Germinal center (tissue), 1 donor: Measurements from ENCODE around the gene XPO4.
A peak's percentile ranks its signal among the peaks of the same experiment; 100 is the strongest.

ENCODE experiments used
- DNase-seq: peaks from one replicate; pipeline ENCODE4 v3.0.0; 2012; ENCODE audit warnings: mixed read lengths, low spot score

Gene XPO4

DNA sequence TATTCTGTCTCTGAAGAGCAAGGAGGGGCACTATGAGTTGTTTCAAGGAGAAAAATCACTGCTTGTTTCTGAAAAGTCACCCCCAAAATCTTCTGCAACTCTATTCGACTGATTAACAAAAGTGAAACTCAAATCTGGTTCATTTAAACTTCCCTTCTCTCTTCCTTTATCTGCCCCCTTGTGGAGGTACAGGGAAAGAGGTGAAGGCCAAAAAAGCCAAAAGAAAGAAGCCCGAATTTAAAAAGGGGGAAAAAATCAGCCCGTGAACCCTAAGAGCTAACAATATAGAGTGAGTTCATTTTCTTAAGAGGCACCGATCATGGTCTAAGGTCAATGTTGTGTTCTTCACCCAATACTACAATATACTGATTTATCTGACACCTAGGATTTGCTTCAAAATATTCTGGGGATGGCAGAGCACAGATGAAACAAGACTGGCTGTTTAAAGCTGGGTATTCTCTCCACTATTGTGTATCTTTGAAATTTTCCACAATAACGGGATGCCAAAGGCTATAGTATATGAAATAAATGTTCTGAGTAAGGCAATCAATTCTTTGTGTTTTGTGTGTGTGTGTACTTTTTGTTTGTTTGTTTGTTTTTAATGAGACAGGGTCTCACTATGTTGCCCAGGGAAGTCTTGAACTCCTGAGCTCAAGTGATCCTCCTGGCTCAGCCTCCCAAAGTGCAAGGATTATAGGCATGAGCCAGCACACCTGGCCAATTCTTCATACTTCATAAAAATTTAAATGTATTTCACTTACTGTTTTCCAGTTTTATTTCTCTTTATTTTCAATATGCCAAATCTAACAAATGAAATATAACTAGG, 73.8 kb downstream of the XPO4 start:
- DNase-seq: peak; percentile 21

DNA sequence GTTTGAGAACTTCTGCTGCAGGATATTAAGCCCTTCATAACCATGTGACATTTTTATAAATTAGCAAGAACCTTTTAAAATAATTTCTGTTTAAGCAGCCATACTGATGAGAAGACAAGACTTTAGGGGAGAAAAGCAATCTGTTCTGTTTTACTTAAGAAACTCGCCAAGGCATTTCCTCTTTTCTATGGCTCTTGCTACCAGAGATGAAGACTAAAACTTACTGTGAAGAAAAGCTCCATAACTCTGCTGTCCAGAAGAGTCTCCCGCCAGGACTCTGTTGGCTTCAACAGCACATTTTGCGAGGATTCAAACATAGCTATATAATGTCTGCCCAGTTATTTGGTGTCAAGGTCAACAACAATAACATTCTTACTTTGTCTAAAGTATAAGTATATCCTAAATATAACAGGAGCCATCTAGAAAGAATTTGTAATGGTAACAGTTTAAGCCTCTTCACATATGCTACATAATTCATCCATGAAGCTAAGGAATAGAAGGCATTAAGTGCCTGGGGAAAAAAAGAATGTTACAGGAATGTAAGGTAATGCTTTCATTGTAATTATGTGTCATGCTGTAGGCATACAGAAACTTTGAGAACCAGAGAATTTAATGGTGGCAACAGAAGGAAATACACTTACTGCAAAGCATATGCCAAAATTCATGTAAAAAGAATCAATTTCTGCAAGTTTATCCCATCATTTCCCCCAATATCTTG, 75.5 kb downstream of the XPO4 start:
- no peak for DNase-seq

DNA sequence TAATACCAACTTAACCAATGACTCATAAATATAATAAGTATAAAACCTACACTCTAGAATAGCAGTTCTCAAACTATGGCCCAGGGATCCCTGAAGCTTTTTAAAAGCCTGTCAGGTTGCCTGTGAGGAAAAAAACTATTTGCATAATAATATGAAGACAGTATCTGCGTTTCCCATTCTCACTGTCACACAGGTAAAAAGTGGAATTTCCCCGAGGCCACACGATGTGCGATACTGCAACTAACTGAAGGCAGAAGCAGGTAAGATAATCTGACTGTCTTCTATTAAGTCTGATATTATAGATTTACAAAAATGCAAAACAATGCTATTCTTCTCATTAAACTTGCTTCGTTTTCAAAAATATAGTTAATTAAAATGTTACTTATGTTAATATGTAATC, 76.2 kb downstream of the XPO4 start:
- no peak for DNase-seq

DNA sequence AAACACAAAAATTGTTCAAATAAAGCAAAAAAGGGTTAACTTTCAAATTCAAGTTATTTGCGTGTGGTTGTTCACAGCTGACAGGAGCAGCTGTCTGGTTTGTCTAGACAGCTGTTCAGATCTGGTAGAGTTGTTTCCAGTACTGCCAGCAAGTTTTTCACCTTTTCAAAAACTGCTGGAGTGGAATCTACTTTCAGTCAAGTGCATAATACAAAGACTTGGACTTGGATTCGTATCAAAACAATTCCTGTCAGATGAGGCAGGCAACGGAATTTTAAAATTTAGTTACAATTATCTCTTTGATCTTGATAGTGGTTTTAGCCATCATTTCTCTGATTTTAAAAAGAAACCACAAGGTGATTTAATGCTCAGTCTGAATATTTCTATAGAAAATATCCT, 77.1 kb downstream of the XPO4 start:
- peak; percentile 21 for DNase-seq

DNA sequence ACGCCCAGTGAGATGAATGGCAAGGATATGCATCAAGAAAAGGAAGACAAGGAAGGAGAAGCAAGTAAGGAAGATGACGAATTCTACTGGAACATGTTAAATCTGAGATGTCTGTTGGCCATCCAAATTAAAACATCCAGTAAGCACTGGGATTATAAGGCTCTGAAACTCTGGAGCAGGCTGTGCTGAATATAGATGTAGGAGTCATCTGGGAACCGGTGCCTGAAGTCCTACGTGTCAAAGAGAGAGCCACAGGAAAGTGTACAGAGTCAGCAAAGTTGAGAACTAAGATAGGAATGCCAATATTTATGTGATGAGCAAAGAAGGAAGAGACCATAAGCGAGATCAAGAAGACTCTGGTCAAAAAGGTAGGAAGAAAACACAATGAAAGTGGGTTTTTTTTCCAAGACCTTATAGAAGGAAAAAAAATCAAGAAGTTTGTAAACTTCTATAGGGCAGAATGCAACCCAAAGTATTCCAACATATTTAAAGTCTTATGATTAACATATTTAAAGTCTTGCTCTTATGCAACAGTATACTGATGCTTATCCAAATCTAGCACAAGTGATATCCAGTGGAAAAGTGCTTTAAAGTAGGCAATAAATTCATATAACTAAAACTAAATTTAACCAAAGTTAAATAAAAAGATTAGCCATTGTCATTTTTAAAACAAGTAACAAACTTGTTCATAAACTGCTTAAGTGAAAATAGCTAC, 77.6 kb downstream of the XPO4 start:
- DNase-seq: no peak

DNA sequence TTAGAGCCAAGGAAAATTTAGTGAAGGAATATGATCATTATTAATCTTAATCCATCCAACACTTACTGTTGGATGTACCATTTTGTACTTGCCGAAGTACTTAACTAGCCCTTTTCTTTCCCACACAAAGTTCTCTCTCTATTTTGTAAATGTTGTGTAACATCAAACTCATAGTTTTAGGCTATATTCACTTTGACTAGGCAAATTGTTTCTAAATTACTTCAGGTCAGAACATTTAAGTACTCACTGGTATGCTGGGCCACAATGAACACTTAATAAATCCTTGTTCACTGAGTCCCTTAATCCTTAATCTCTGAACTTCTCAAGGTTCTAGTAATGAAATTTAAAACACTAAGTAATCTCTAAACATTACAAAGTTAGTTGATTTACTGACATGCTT, 79.5 kb downstream of the XPO4 start:
- DNase-seq: no peak

DNA sequence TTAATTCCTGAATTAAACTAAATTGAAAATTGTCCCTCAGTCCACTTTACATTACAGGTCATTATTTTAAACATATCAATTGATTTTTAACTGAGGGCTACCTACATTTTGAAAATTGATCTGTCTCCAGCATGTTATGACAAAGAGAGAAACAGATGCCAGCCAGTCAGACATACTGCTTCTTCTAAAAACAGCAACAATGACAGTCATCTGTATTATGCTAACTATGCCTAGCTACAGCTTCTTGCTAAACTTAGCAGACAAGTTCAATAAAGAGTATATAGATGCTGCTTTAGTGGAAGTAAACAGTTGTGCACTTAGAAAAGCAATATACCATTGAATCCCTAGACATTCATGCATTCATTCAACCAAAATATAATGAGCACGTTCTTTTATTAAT, 80.1 kb downstream of the XPO4 start:
- DNase-seq: no peak

DNA sequence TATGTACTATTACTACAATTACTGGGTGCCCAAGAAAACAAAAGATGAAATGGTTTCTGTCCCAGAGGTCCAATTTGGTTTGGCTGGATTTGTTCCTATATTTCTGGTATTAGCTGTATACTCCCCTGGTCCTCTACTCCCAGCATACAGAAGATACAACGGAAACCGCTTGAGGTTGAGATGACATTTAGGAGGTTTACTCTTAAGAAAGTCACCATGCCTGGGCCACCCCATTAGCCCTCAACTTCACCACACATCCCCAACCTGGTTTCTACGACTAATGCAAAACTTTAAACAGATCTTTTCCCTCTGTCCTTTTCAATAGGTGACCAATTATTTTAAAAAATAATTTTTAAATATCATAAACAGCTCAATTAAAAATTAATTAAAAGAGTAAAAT, 82.8 kb downstream of the XPO4 start:
- DNase-seq: no peak

DNA sequence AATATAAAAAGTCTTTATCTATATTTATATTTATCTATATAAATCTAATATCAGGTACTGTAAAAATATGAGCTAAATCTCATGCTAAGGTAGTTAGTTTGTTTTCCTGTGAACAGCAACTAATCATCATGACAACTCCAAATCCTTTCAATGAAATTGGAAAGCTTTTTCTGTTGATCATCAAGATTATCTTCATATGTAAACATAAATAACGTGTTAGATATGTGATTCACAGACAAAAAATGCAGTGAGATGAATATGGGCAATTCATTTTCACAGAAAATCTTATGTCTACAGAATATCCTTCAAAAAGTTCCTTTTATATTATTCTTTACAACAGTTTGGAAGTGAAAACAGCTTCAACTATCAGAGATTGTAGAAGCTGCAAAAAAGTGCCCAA, 87.1 kb downstream of the XPO4 start:
- no peak for DNase-seq

DNA sequence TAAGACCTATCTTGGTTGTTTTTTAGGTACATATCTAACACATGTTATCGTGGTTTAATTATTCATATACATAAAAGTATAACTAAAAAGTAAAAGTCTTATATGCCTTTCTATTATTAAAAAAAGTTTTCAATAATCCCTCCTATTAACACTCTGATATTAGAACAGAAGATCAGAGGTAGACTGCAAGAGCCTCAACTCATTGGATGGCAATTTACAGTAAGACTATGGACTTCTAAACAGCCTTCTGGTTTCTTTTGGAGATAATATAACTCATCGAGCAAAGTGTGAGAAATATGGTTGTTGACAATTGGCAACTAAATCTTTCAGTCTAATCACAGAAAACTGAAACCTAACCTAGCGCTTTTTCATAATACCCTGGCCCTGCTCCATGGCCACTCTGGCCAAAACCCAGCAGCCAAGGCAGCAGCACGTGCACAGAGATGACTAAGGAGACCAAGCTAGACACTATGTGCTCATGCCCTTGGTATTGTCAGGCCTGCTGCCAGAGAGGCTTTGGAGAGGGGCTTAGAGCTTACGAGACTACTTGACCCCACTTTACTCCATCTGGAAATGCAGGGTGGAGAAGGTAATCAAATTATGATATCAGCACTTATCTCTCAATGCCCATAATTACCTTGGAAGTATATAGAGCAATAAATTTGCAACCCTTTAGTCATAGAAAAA, 88.2 kb downstream of the XPO4 start:
- no peak for DNase-seq

DNA sequence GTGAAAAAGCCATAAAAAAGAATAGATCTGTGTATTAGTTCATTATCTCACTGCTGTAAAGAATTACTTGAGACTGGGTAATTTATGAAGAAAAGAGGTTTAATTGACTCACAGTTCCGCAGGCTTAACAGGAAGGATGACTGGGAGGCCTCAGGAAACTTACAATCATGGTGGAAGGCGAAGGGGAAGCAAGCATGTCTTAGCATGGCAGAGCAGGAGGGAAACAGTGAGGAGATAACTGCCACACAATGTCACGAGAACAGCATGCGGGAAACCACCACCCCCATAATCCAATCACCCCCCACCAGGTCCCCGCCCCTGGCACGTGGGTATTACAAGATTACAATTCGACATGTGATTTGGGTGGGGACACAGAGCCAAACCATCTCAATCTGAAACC, 89.7 kb downstream of the XPO4 start:
- no peak for DNase-seq

DNA sequence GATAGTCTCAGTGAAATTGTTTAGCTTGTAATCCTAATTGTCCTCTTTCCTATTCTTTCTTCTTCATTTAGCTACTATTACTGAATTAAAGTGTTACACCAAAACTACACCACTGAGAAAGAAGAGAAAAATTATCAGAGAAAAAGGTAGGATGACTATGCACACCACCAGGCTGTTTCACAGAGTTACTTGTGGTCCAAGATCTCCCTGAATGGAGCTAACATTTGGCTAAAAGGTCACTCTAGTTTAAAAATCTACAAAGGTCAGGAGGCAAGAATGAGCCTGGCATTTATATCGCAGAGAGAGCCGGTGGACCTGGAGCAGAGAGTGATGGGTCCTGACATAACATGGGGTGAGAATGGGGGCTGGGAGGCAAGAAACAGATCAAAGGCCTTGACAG, 91.7 kb downstream of the XPO4 start:
- no peak for DNase-seq

DNA sequence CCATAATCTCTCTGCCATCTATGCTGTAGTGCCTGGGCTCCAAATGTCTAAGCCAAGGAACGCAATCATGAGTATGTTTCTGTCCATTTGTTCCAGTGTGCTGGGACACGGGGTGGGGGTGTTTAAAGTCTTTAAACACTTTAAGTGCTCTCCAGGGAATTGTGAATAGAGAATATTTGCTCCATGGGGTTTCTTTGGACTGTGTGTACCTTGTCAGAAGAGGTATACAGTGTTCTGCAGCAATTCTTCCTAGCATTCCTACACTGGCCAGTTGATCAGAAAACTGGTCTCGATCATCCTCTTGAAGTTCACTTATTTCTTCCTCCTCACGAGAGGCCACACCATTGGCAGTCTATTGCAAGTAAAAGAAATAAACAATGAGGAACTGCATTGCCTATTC, 93.7 kb downstream of the XPO4 start:
- DNase-seq: no peak

DNA sequence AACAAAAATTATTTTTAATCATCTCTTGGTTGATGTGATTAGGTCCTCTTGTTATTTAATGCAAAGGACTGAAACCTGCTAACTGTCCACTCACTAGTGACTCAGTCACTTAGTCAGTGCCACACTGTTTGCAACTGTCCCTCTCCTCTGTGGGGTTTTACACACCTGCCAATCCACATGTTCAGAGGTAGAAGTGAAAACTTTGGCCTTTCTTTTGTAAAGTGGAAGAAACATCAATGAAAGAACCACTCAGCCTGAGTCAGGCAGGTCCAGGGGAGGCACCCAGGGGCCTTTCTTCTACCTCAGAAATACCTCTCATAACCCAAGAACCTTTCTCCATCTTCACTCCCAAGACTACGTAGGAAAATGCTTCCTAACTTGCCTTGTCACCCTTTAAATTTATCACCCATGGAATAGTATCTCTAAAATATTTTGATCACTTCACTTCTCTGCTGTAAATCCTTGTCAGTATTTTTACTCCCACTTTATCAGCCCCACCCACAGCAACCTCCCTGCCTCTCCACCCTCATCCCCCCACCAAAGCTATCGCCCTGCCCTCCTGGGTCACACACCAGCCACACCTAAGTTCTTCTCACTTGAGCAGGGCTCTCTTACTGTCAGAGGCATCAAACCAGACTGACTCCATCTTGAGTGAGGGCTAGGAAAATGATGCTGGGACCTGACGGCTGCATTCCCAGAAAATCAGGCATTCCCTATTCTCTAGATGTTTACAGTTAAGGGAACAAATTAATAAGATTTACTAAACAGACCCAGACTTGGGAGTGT, 99.2 kb downstream of the XPO4 start:
- DNase-seq: no peak

DNA sequence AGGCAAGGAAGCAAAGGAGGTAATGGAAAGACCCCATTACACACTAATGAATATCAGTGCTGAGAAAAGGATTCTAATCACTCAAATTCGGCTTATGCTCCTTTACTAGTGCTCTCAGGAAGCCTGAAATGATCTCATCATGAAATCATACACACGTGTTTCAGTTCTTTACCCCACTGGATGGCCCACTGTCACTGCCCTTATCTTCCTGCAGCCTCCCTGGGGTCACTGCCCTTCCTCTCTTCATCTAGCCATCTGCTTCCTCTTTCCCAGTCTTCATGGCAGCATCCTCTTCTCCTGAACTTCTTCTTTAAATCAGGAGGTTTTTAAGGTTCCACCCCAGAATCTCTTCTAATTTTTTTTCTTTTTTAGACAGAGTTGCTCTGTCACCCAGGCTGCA, 100.8 kb downstream of the XPO4 start:
- DNase-seq: no peak

DNA sequence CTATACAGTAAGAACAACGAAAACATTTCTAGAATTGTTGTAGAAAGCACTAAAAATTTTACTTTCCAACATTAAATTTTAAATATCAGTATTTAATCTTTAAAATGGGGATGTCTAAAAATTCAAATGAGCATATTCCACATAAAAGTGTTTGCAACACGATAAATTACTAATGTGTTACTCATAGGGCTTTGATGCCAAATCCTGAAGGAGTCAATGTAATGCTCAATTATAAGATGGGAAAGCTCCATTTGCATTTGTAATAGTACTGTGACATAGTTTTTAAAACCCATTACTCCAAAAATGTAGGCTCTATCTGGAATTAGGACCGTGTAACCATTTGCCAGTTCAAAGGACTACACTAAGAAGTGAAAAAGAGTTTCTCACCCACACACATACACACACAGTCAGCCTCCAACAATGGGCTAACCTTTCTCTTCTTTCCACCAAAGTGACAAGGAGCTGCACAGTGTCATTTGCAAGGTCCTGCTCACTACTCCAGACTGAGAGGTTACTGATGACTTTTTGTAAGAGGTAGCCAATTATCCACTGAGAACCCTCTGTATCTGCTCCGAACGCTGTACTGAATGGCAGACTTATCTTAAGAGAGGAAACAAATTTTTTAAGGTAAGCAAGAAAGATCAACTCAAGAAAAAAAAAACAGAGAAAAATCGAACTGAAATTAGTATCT, 102.7 kb downstream of the XPO4 start:
- DNase-seq: no peak

DNA sequence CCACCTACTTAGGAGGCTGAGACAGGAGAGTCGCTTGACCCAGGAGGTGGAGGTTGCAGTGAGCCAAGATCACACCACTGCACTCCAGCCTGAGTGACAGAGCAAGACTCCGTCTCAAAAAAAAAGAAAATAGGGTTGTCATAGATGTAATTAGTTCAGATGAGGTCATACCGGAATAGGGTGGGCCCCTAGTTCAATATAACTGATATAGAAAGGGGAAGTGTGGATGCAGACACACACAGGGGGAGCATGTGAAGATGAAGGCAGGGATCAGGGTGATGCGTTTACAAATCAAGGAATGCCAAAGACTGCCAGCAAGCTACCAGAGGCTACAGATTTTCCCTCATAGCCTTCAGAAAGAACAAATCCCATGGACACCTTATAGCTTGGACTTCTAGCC, 104.5 kb downstream of the XPO4 start:
- DNase-seq: no peak

DNA sequence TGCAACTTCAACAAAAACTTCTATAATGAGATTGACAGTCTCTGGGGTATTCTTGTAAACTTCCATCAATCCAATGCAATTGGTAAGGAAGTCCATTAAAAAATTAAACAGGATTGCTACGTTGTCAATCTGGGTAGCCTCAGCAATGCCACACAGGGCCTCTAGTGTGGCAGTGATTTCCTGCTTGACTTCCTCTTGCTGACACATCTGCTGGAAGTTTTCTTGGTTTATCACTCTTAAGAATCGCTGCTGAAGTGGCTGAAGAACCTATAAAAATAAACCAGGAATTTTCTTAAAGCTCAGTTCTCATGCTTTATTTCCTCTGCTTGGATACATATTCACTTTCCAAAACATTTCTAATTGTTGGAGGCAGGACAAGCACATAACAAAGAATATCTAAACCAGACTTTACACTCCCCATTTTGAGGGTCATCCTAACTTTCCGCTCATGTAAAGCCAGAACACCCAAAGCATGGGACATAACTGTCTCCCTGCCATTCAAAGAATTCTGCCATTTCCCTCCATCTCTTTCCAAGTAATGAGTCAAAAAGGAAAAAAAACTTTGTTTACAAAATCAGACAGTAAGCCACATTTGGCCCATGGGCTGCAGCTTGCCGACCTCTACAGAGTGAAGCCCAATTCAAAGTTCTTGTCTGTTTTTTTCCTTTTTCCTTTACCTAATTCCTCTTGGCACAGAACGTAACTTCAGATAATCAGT, 105.6 kb downstream of the XPO4 start:
- DNase-seq: no peak

DNA sequence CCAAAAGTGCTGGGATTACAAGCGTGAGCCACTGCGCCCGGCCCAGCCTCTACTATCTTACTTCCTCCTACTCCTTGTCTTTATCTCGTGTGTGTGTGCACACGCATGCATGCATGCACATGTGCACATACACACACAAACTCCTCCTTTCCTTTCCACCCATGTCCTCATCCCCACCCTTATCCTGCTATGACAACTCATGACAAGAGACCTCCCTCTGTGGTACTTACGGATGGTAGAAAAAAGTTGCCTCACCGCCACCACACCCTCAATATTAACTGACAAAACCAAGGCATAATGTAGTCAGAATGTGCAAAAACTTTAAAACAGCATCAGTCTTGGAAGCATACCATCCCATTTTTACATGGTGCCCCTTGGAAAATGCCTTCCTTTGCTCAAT, 112.9 kb downstream of the XPO4 start:
- no peak for DNase-seq

DNA sequence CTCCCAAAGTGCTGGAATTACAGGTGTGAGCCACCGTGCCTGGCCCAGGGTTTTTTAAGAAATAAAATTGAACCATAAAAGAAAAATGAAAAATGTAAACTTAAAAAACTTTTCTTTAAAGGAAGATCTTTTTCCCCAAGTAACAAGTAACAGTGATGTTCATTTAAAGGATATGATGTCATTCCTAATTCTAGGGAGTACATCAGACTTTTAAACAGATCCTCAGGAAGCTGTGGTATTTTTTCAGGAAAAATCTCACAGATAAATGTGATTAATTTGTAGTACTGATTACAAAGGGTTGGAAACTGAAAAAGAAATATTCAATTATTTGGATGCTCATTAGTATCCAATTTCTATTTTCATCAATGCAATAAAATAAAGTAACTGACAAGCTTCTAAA, 114.2 kb downstream of the XPO4 start:
- no peak for DNase-seq
